ENCODE data around the gene TMEM178B. TPM values are rescaled to one million over a fixed set of nuclear protein-coding genes. Genes with fewer than 3 reads are reported as not detected.

Gene TMEM178B
- total RNA-seq, 1 donor from 2014 or later, result 0.52 TPM

DNA sequence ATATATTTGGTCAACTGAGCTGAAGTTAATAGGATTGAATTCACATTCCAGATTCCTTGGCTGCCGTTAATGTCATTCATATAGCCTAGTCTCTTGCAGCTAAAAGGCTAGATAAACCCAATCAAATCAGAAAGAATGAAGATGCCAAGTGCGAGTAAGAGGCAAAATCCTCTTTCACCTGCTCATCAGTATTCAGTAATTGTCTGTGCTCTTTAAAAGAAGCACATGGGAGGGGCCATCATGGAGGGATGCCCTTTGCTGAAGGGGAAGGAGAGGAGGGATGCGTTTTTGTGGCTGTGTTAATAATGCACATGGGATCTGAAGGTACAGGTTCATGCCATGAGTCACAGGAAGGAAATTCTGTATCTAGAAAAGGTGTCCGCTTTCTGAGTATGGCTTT is 232.2 kb downstream of the TMEM178B start:
- no peak overlapping the region for H3K27ac ChIP-seq (ENCODE audit: low read depth, low read length)
- H3K36me3 ChIP-seq (ENCODE audit: control insufficient read depth in 3 of 3, insufficient read depth in 3 of 3, low read length in 3 of 3), result no peaks in the 10 kb centered on the region
- no peaks in the 10 kb centered on the region for H3K4me1 ChIP-seq (ENCODE audit: control insufficient read depth in 3 of 3, insufficient read depth in 3 of 3, low read length in 3 of 3)
- H3K27me3 ChIP-seq (ENCODE audit: control insufficient read depth in 3 of 3, insufficient read depth in 3 of 3, low read length in 3 of 3), result no peaks in the 10 kb centered on the region
- H3K9ac ChIP-seq (ENCODE audit: low read depth in 1 of 3, low read length in 3 of 3), result no peak overlapping the region
- no peaks in the 10 kb centered on the region for H3K9me3 ChIP-seq (ENCODE audit: control insufficient read depth in 3 of 3, low read length in 3 of 3)
- H3K4me3 ChIP-seq (ENCODE audit: low read length in 3 of 3), result no peak overlapping the region

DNA sequence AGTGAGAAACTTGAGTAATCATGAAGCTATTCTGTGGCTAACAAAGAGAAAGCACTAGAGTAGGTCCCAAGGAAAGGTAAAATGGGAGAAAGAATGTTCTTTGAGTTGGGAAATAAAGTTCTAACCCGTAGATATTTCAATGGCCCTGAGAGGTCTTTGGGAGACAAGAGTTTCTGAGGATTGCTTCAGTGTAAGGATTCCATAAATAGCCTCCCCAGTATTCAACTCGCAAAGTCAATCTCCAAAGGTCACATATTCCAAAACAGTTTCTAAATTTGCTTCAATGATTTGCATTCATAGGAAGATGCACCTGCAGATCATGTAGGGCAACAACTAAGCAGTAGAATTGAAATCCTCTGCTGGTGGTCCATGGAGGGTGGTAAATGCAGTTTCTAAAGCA is 238.5 kb downstream of the TMEM178B start:
- Histone ChIP-seq H3K27me3 (ENCODE audit: control insufficient read depth in 3 of 3, insufficient read depth in 3 of 3, low read length in 3 of 3) (no peaks in the 10 kb centered on the region), H3K4me1 (ENCODE audit: control insufficient read depth in 3 of 3, insufficient read depth in 3 of 3, low read length in 3 of 3) (peaks cover 2 to 10% (median 9%) of the 10 kb centered on the region in 3 donors), H3K4me3 (ENCODE audit: low read length in 3 of 3) (no peak overlapping the region), H3K9me3 (ENCODE audit: control insufficient read depth in 3 of 3, low read length in 3 of 3) (no peaks in the 10 kb centered on the region), H3K27ac (ENCODE audit: low read depth, low read length) (no peak overlapping the region), H3K9ac (ENCODE audit: low read depth in 1 of 3, low read length in 3 of 3) (no peak overlapping the region), H3K36me3 (ENCODE audit: control insufficient read depth in 3 of 3, insufficient read depth in 3 of 3, low read length in 3 of 3) (no peaks in the 10 kb centered on the region)

DNA sequence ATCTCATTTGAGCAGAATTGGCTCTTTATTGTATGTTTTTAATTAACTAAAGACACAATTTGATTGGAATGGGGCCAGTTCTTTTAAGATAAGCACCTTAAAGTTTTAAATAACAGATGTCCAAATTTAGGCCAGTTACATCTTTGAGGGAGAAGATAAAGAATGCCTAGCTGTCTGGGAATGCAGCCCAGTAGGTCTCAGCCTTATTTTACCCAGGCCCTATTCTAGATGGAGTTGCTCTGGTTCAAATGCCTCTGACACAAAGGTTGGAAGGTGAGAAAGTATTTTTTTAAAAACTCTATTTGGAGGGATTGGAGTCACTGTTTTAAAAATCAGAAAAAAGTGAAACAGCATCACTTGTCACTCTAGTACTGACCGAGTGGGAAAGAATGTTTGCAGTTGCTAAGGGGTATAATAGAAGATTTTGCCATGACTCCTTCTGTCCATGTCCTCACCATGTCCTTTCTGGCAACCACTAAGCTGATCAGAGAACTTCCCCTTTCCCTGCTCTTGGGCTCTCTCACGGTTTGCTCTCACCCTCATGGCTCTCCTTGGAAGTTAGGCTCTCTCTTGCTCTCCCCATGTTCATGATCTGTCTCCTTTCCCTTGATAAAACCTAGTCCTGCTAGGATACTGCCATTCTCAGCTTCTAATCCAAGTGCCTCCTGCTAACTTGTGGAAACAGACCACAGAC is 239.1 kb downstream of the TMEM178B start:
- H3K4me1 ChIP-seq (ENCODE audit: control insufficient read depth in 3 of 3, insufficient read depth in 3 of 3, low read length in 3 of 3), result peaks cover 2 to 10% (median 9%) of the 10 kb centered on the region in 3 donors
- H3K9ac ChIP-seq (ENCODE audit: low read depth in 1 of 3, low read length in 3 of 3), result no peak overlapping the region
- H3K27ac ChIP-seq (ENCODE audit: low read depth, low read length), result no peak overlapping the region

DNA sequence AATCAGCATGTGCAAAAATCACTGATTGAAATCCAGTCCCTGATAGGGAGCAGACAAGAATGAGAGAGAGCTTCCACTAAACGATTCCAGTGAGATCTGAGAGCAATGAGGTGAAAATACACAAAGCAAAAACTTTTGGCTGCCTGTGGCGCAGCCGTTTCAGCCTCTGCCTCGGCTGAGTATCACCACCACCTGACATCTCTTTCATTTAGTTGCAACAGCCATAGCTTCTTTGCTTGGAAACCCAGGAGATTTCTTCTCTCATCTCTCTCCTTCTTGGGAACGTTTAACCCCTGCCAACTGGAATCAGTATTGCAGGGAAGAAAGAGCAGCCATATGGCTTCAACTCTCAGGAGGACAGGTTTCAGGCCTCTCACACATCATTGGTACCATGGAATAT is 240.0 kb downstream of the TMEM178B start:
- peaks cover 2 to 10% (median 9%) of the 10 kb centered on the region in 3 donors for H3K4me1 ChIP-seq (ENCODE audit: control insufficient read depth in 3 of 3, insufficient read depth in 3 of 3, low read length in 3 of 3)
- H3K27ac ChIP-seq (ENCODE audit: low read depth, low read length), result no peak overlapping the region

More for the DNA sequence above, 239.1 kb downstream of the TMEM178B start:
- Histone ChIP-seq H3K9me3 (ENCODE audit: control insufficient read depth in 3 of 3, low read length in 3 of 3) (no peaks in the 10 kb centered on the region), H3K27me3 (ENCODE audit: control insufficient read depth in 3 of 3, insufficient read depth in 3 of 3, low read length in 3 of 3) (no peaks in the 10 kb centered on the region), H3K36me3 (ENCODE audit: control insufficient read depth in 3 of 3, insufficient read depth in 3 of 3, low read length in 3 of 3) (no peaks in the 10 kb centered on the region), H3K4me3 (ENCODE audit: low read length in 3 of 3) (no peak overlapping the region)

GRCh38 chr7:141317033-141317585 is 243.2 kb downstream of the TMEM178B start:
- H3K27me3 ChIP-seq (ENCODE audit: control insufficient read depth in 3 of 3, insufficient read depth in 3 of 3, low read length in 3 of 3), result no peaks in the 10 kb centered on the region
- H3K9me3 ChIP-seq (ENCODE audit: control insufficient read depth in 3 of 3, low read length in 3 of 3), result no peaks in the 10 kb centered on the region
- no peaks in the 10 kb centered on the region for H3K36me3 ChIP-seq (ENCODE audit: control insufficient read depth in 3 of 3, insufficient read depth in 3 of 3, low read length in 3 of 3)
- no peak overlapping the region for H3K4me3 ChIP-seq (ENCODE audit: low read length in 3 of 3)
- H3K27ac ChIP-seq (ENCODE audit: low read depth, low read length), result no peak overlapping the region
- peaks cover 2 to 17% (median 8%) of the 10 kb centered on the region in 3 donors for H3K4me1 ChIP-seq (ENCODE audit: control insufficient read depth in 3 of 3, insufficient read depth in 3 of 3, low read length in 3 of 3)
- no peak overlapping the region for H3K9ac ChIP-seq (ENCODE audit: low read depth in 1 of 3, low read length in 3 of 3)

More for the DNA sequence above, 240.0 kb downstream of the TMEM178B start:
- Histone ChIP-seq H3K36me3 (ENCODE audit: control insufficient read depth in 3 of 3, insufficient read depth in 3 of 3, low read length in 3 of 3) (no peaks in the 10 kb centered on the region), H3K4me3 (ENCODE audit: low read length in 3 of 3) (no peak overlapping the region), H3K9me3 (ENCODE audit: control insufficient read depth in 3 of 3, low read length in 3 of 3) (no peaks in the 10 kb centered on the region), H3K27me3 (ENCODE audit: control insufficient read depth in 3 of 3, insufficient read depth in 3 of 3, low read length in 3 of 3) (no peaks in the 10 kb centered on the region), H3K9ac (ENCODE audit: low read depth in 1 of 3, low read length in 3 of 3) (no peak overlapping the region)

DNA sequence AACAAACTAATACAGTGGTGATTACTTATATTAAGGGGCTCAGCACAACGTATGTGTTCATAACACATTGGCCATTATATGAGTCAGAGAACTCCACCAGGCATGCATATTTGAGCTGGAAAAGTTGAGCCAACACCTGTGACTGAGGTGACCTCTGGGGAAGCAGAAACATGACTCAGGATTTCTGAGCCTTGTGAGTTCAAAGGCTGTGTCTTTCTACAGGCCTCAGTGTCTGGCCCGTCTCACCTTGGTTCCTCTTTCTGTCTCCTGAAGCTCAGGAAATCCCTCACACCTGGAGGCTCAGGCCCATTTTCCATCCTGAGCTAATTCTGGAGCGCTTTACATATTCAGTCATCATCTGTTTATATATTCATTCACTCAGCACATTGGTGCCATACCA is 246.4 kb downstream of the TMEM178B start:
- H3K36me3 ChIP-seq (ENCODE audit: control insufficient read depth in 3 of 3, insufficient read depth in 3 of 3, low read length in 3 of 3), result no peaks in the 10 kb centered on the region
- H3K4me1 ChIP-seq (ENCODE audit: control insufficient read depth in 3 of 3, insufficient read depth in 3 of 3, low read length in 3 of 3), result peaks cover 0 to 7% (median 0%) of the 10 kb centered on the region in 3 donors
- no peak overlapping the region for H3K27ac ChIP-seq (ENCODE audit: low read depth, low read length)
- no peak overlapping the region for H3K9ac ChIP-seq (ENCODE audit: low read depth in 1 of 3, low read length in 3 of 3)
- no peak overlapping the region for H3K4me3 ChIP-seq (ENCODE audit: low read length in 3 of 3)
- H3K27me3 ChIP-seq (ENCODE audit: control insufficient read depth in 3 of 3, insufficient read depth in 3 of 3, low read length in 3 of 3), result no peaks in the 10 kb centered on the region
- H3K9me3 ChIP-seq (ENCODE audit: control insufficient read depth in 3 of 3, low read length in 3 of 3), result no peaks in the 10 kb centered on the region

DNA sequence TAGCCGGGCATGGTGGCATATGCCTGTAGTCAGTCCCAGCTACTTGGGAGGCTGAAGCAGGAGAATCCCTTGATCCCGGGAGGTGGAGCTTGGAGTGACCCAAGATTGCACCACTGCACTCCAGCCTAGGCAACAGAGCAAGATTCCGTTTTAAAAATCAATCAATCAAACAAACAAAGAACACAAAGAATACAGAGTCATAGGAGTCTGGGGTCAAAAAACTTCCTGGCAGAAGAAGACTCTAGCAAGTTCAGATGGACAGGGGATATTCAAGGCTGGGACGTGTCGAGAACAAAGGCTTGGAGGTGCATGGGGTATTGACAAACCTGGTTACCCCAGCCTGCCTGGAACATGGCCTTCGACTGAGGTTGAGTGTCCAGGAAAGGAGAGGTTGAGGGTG is 248.5 kb downstream of the TMEM178B start:
- no peaks in the 10 kb centered on the region for H3K27me3 ChIP-seq (ENCODE audit: control insufficient read depth in 3 of 3, insufficient read depth in 3 of 3, low read length in 3 of 3)
- H3K9ac ChIP-seq (ENCODE audit: low read depth in 1 of 3, low read length in 3 of 3), result no peak overlapping the region
- no peaks in the 10 kb centered on the region for H3K36me3 ChIP-seq (ENCODE audit: control insufficient read depth in 3 of 3, insufficient read depth in 3 of 3, low read length in 3 of 3)
- no peak overlapping the region for H3K27ac ChIP-seq (ENCODE audit: low read depth, low read length)
- no peaks in the 10 kb centered on the region for H3K9me3 ChIP-seq (ENCODE audit: control insufficient read depth in 3 of 3, low read length in 3 of 3)
- H3K4me3 ChIP-seq (ENCODE audit: low read length in 3 of 3), result no peak overlapping the region
- peaks cover 0 to 8% (median 0%) of the 10 kb centered on the region in 3 donors for H3K4me1 ChIP-seq (ENCODE audit: control insufficient read depth in 3 of 3, insufficient read depth in 3 of 3, low read length in 3 of 3)

- Histone ChIP-seq H3K4me3 (ENCODE audit: low read length in 3 of 3) (no peak overlapping the region), H3K27ac (ENCODE audit: low read depth, low read length) (no peak overlapping the region), H3K9ac (ENCODE audit: low read depth in 1 of 3, low read length in 3 of 3) (no peak overlapping the region), H3K9me3 (ENCODE audit: control insufficient read depth in 3 of 3, low read length in 3 of 3) (no peaks in the 10 kb centered on the region), H3K4me1 (ENCODE audit: control insufficient read depth in 3 of 3, insufficient read depth in 3 of 3, low read length in 3 of 3) (peaks cover 4 to 21% (median 8%) of the 10 kb centered on the region in 3 donors), H3K27me3 (ENCODE audit: control insufficient read depth in 3 of 3, insufficient read depth in 3 of 3, low read length in 3 of 3) (no peaks in the 10 kb centered on the region), H3K36me3 (ENCODE audit: control insufficient read depth in 3 of 3, insufficient read depth in 3 of 3, low read length in 3 of 3) (no peaks in the 10 kb centered on the region)
Measured at GRCh38 chr7:141323826-141324225, 250.0 kb downstream of the TMEM178B start.

DNA sequence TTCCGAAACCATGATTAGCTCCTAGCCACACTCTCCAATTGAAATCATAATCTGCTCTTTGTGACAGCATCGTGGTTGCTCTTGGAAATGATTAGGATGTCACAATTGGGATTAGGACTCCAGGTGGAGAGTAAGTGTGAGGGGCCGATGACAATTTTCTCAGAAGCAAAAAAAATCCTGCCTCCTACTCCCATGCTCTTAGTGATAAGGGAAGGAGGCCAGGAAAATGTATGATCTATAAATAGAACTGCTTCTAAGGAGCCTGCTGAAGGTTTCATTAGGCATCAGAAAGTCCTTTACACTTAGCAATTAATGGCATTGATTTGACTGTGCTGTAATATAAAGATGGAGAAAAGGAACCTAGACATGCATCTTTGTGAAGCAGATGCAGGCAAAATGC is 251.0 kb downstream of the TMEM178B start:
- H3K9me3 ChIP-seq (ENCODE audit: control insufficient read depth in 3 of 3, low read length in 3 of 3), result no peaks in the 10 kb centered on the region
- no peak overlapping the region for H3K4me3 ChIP-seq (ENCODE audit: low read length in 3 of 3)
- H3K4me1 ChIP-seq (ENCODE audit: control insufficient read depth in 3 of 3, insufficient read depth in 3 of 3, low read length in 3 of 3), result peaks cover 4 to 21% (median 8%) of the 10 kb centered on the region in 3 donors
- H3K36me3 ChIP-seq (ENCODE audit: control insufficient read depth in 3 of 3, insufficient read depth in 3 of 3, low read length in 3 of 3), result no peaks in the 10 kb centered on the region
- H3K27ac ChIP-seq (ENCODE audit: low read depth, low read length), result no peak overlapping the region
- no peak overlapping the region for H3K9ac ChIP-seq (ENCODE audit: low read depth in 1 of 3, low read length in 3 of 3)
- H3K27me3 ChIP-seq (ENCODE audit: control insufficient read depth in 3 of 3, insufficient read depth in 3 of 3, low read length in 3 of 3), result no peaks in the 10 kb centered on the region

GRCh38 chr7:141325275-141325674 is 251.4 kb downstream of the TMEM178B start:
- Histone ChIP-seq H3K4me3 (ENCODE audit: low read length in 3 of 3) (no peak overlapping the region), H3K9me3 (ENCODE audit: control insufficient read depth in 3 of 3, low read length in 3 of 3) (no peaks in the 10 kb centered on the region), H3K36me3 (ENCODE audit: control insufficient read depth in 3 of 3, insufficient read depth in 3 of 3, low read length in 3 of 3) (no peaks in the 10 kb centered on the region), H3K27me3 (ENCODE audit: control insufficient read depth in 3 of 3, insufficient read depth in 3 of 3, low read length in 3 of 3) (no peaks in the 10 kb centered on the region), H3K4me1 (ENCODE audit: control insufficient read depth in 3 of 3, insufficient read depth in 3 of 3, low read length in 3 of 3) (peaks cover 4 to 17% (median 8%) of the 10 kb centered on the region in 3 donors), H3K9ac (ENCODE audit: low read depth in 1 of 3, low read length in 3 of 3) (no peak overlapping the region), H3K27ac (ENCODE audit: low read depth, low read length) (no peak overlapping the region)
